Skin epidermis (tissue), 12 donors: ENCODE measurements around the gene COL4A2.
"Not testable (repeated sequence)": the region's sequence is repeated elsewhere in the genome, so short reads cannot be mapped to it uniquely, and the experiment has no call there.

Experiments
- H3K27ac ChIP-seq, 21 experiments: fragments of 200-600 bp; sonication (generic) in 11 of 21; one replicate each; pipeline ENCODE4 v1.5.0; 2020; ENCODE audit warnings: mild to moderate bottlenecking in 3 of 21, inconsistent platforms in 2 of 21, moderate library complexity in 2 of 21
- H3K4me3 ChIP-seq, 7 experiments: fragments of 200-600 bp; sonication (generic) in 2 of 7; one replicate each; pipeline ENCODE4 v1.5.0; 2020; ENCODE audit warnings: inconsistent platforms in 2 of 7, mild to moderate bottlenecking in 2 of 7, moderate library complexity in 1 of 7

Gene COL4A2

GRCh38 chr13:110523838-110524540 lies 216.9 kb downstream of the COL4A2 start:
- H3K27ac ChIP-seq = peak overlapping the region in 1 of 21 experiments; percentile 35
- H3K4me3 ChIP-seq = no peak overlapping the region

DNA sequence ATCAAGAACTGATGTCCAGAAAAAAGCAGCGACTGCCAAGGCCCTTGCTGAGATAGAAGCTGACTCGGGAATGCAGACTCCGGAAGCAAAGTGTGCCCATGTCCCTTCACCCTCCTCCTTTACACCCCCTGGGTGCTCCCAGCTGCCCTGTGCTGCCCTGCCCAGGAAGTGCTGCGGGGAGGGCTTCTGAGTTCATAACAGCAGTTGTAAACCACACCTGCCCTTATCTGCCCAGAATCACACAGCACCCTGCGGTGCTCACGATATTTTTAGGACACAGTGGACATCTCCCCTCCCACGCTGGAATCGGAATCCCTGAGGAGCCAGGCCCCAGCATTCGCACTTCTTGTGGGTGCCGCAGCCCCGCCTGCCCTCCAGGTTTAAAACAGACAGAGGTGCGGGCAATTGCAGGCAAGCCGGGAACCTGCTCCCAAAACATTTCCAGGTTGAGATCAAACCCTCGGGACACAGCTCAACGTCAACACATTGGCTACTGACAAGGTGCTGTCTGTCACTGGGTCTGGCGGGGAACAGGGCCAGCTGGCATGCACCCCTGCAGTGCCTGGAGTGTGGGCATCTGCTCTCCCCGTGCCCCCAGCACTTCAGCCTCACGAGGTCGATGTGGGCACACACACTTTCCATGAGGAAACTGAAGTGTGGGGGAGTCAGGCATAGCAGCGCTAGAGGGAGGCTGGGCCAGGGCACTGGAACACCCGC lies 217.6 kb downstream of the COL4A2 start:
- peak overlapping the region in 2 of 21 experiments; percentile 2 to 35 for H3K27ac ChIP-seq
- no peak overlapping the region for H3K4me3 ChIP-seq

DNA sequence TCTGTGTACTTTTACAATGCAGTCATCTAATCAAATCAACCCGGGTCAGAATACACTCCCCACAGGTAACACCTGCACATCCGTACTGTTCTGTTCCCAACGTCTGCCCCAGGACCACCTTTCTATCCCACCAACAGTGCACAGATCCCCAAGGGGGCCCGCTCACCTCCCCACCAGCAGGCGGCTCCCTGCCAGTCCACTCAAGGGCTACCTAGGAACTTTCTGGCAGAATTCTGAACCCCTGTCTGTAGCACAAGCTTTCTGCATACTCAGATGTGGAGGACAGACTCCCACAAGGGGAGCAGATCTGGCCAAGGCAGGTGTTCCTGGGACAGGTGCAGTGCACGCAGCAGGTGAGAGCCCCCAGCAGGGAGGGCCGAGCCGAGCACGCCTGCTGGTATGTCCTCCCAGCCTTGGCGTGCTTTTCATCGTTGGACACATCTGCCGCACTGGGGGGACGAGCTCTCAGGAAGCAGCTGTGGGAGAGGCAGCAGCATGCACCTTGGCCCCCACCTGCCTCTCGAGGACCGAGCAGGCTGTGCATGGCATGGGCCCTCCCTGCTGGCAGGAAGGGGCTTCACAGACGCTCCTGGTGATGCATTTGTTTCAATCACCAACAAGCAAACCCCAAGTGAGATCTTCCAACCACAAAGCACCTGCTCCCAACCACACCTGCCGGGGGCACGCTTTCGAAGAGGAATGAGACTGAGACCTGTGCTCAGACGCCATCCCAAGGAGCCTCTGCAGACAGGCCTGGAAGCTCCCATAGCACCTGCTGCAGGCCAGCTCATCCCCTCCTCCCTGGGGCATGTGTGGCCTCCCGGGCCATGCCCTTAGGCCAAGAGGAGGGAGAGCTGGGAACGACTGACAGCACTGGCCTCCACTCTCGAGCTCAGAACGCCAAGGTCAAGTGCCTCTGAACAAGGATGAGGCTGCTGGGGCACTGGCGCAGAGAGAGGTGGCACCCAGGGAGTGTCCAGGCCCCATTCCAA lies 218.5 kb downstream of the COL4A2 start:
- Histone ChIP-seq H3K4me3 (no peak overlapping the region), H3K27ac (no peak overlapping the region)

DNA sequence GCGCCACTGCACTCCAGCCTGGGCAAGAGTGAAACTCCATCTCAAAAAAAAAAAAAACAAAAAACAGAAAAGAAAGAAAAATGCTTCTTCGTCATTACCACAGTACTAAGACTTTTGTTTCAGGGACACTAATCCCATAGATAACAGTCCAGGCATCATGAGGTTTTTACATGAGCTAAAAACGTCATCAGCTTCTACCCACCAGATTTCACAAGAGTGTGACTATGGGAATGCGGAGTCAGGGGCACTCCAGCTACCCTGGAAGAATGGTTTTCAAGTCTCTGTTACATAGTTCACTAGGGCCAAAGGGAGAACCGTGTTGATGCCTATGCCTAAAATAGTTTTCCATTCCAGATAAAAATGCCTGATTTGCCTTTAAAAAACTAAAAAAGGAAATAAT lies 221.3 kb downstream of the COL4A2 start:
- Histone ChIP-seq H3K4me3 (no peak overlapping the region), H3K27ac (no peak overlapping the region)

DNA sequence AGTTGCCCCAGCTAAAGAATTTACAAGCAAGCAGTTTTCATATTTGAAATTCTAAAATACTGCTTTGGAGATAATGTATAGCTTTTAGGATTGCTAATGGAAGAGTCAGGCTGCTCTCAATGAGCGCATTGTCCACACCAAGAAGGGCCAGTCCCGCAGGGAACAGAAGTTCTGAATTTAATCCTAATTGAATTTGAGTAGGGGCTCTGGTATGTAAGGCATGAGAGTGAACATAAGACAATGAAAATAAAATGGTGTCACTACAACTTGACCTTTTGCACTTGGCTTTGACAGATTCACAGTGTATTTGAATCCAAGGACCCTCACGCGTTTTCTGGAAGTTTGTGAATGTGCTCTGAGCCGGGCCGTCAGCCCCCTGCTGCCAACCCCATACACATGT lies 221.8 kb downstream of the COL4A2 start:
- no peak overlapping the region for H3K4me3 ChIP-seq
- peak overlapping the region in 1 of 21 experiments; percentile 9 for H3K27ac ChIP-seq

DNA sequence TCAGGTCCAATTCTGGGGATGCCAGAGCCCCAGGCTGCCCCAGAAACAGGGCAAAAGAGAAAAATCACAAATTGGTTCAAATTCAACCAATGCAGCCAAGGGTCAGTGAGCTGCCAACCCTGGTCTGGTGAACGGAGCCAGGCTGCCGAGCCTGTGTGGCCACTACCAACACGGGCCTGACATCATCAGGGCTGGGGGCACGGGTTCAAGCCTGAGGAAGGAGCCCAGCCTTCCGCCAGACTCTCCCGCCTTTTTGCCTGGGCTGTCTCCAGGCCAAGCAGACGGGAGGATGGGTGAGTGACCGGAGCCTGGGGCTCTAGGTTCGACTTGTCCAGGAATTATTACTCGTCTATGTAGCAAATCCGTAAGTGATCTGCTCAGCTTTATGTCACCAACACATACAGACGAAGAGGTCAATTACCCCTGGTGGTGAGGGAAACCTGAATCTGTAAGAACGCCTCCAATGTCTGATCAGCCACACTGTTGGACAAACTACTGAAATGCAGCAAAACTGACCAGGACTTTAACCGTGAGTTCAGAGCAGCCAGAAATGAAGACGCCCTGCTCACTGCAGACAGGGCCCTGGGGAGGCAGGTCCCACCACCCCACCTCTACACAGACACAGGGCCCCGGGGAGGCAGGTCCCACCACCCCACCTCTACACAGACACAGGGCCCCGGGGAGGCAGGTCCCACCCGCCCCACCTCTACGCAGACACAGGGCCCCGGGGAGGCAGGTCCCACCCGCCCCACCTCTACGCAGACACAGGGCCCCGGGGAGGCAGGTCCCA lies 222.6 kb downstream of the COL4A2 start:
- no peak overlapping the region for H3K27ac ChIP-seq
- no peak overlapping the region for H3K4me3 ChIP-seq

- Histone ChIP-seq H3K27ac (peak overlapping the region in 1 of 21 experiments; percentile 14), H3K4me3 (no peak overlapping the region)
Observed at GRCh38 chr13:110531100-110531499, 224.0 kb downstream of the COL4A2 start.

DNA sequence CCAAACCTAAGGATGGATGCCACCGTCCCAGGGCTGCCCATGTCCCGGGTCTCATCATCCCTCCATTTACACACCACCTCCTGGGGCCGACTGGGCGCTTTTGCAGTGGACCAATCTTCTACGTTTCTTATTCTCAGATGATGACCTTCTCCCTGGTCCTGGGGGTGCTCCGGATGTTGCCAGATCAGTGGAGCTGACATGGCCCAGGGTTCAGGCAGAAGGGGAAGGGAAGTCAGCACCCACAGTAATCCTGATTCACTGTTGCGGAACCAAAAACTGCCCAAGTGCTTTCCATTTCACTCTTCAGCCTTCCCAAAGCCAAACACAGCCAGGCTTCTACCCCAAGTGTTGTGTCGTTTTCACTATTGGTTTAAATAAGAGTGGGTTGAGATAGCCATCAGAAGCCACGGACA lies 224.6 kb downstream of the COL4A2 start:
- H3K27ac ChIP-seq = peak overlapping the region in 1 of 21 experiments; percentile 21
- no peak overlapping the region for H3K4me3 ChIP-seq

- not testable (repeated sequence) for H3K4me3 ChIP-seq, H3K27ac ChIP-seq
Observed at GRCh38 chr13:110532258-110532657, 225.2 kb downstream of the COL4A2 start.

- Histone ChIP-seq H3K27ac (no peak overlapping the region), H3K4me3 (no peak overlapping the region)
Observed at GRCh38 chr13:110533771-110534670, 226.9 kb downstream of the COL4A2 start.

DNA sequence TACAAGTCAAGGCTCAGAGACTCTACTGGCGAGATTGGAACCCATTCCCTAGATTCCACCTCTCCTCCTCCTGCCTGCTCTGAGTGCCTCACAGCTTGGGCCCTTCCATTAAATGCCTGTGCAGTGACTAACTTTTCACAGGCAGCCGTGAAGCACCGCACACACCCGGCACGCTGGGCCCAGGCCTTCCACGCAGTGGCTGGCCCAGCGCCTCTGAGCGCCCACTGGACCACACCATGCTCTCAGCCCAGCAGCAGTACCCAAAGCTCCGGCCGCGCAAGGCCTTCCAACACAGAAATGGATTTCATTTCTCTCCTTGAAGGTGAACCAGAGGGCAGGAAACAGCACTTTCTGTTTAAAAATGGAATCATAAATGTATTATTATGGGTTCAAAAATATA lies 228.4 kb downstream of the COL4A2 start:
- Histone ChIP-seq H3K4me3 (no peak overlapping the region), H3K27ac (peak overlapping the region in 3 of 21 experiments; percentile 16 to 59 (median 34))

GRCh38 chr13:110536006-110536693 lies 229.1 kb downstream of the COL4A2 start:
- Histone ChIP-seq H3K27ac (peak overlapping the region in 3 of 21 experiments; percentile 16 to 59 (median 34)), H3K4me3 (no peak overlapping the region)

DNA sequence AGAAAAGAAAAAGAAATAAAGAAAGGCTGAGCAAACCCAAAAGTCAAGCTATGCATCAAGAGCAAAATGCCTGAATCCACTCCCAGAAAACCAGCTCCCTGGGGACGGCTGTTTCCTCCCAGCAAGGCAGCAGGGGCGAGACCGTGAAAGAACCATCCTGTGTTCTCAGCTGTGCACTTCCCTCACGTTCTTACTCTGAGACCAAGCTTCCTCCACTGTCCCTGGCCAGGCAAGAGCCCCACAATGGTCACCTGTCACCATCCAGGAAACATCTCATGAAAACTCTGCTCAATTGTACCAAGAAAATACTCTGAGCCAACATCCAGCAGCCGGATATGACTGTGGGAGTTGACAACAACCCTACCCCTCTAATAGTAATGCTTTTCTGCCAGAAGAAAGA lies 231.5 kb downstream of the COL4A2 start:
- Histone ChIP-seq H3K27ac (peak overlapping the region in 1 of 21 experiments; percentile 49), H3K4me3 (no peak overlapping the region)

GRCh38 chr13:110539894-110540293 lies 232.8 kb downstream of the COL4A2 start:
- H3K4me3 ChIP-seq = no peak overlapping the region
- no peak overlapping the region for H3K27ac ChIP-seq

GRCh38 chr13:110540871-110541525 lies 233.9 kb downstream of the COL4A2 start:
- H3K27ac ChIP-seq = no peak overlapping the region
- no peak overlapping the region for H3K4me3 ChIP-seq

DNA sequence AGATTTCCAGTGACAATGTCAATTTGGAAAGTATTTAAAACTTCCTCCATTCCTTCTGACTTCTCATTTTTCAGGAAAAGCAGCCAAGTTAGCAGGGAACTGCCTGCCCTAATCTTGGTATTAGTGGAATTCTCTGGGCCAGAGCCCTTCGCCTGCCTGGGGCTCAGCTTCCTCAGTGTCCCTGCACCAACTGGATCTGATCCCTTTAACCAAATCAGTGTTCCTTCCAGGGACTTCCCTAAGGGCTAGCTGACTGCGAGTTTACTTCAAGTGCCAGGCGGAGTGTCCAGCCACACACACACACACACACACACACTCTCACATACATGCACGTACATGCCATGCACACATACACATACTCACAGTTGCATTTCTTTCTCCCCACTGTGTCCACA lies 234.4 kb downstream of the COL4A2 start:
- H3K4me3 ChIP-seq = no peak overlapping the region
- no peak overlapping the region for H3K27ac ChIP-seq

- Histone ChIP-seq H3K27ac (no peak overlapping the region), H3K4me3 (no peak overlapping the region)
Observed at GRCh38 chr13:110542169-110542796, 235.2 kb downstream of the COL4A2 start.
